GM12875 (cell line): ENCODE measurements around the gene CDC25B.
"Not testable (repeated sequence)": the region's sequence is repeated elsewhere in the genome, so short reads cannot be mapped to it uniquely, and the experiment has no call there.

ENCODE experiments used
- H3K4me3 ChIP-seq: one replicate; pipeline ENCODE4 v1.5.1; 2011; ENCODE audit warnings: low read depth, low read length, control low read depth
- CTCF ChIP-seq: IDR thresholded peaks from 2 replicates; pipeline ENCODE4 v1.5.1; 2011; ENCODE audit warnings: low read depth, mild to moderate bottlenecking, control low read depth, inconsistent platforms, low read length, moderate library complexity, borderline replicate concordance; ENCODE audit not compliant: insufficient read depth

The CDC25B gene

GRCh38 chr20:3785240-3786125 lies 10.6 kb upstream of the CDC25B start:
- no peak for TF ChIP-seq CTCF
- H3K4me3 ChIP-seq = peak overlapping the region; percentile 59

- no peak for TF ChIP-seq CTCF
- H3K4me3 ChIP-seq = peak overlapping the region; percentile 59
These were observed 10.0 kb upstream of the CDC25B start for GRCh38 chr20:3786126-3786484.

GRCh38 chr20:3786665-3787323 lies 9.3 kb upstream of the CDC25B start, which contains the start of gene CENPB:
TSS of gene CENPB (minus strand) at chr20:3786740. CDS start at chr20:3786483, 257 bp downstream.
- peak within 1 kb of the TSS; percentile 59 for H3K4me3 ChIP-seq
- TF ChIP-seq CTCF = peak; percentile 85

GRCh38 chr20:3787324-3788014 lies 8.6 kb upstream of the CDC25B start:
- H3K4me3 ChIP-seq = peak overlapping the region; percentile 5
- TF ChIP-seq CTCF = no peak

GRCh38 chr20:3788685-3789155 lies 7.4 kb upstream of the CDC25B start:
- no peak overlapping the region for H3K4me3 ChIP-seq
- TF ChIP-seq CTCF = no peak

GRCh38 chr20:3789201-3789600 lies 6.9 kb upstream of the CDC25B start:
- H3K4me3 ChIP-seq = not testable (repeated sequence)

- H3K4me3 ChIP-seq = not testable (repeated sequence)
These were observed 1.9 kb upstream of the CDC25B start for GRCh38 chr20:3794168-3794567.
